HEK293T (cell line): ENCODE data around the gene TMTC2.

Experiments
- BHLHE40 ChIP-seq: fragments of 450-650 bp; IDR thresholded peaks from 2 replicates; pipeline ENCODE4 v1.6.1; 2016; ENCODE audit warnings: mild to moderate bottlenecking, moderate library complexity, borderline replicate concordance
- ELF4 ChIP-seq: fragments of 450-650 bp; IDR thresholded peaks from 2 replicates; pipeline ENCODE4 v1.6.1; 2017; ENCODE audit warnings: antibody characterized with exemption
- FOXM1 ChIP-seq: fragments of 450-650 bp; IDR thresholded peaks from 2 replicates; pipeline ENCODE4 v1.6.1; 2017; ENCODE audit warnings: mild to moderate bottlenecking, borderline replicate concordance
- HDGF ChIP-seq: fragments of 450-650 bp; IDR thresholded peaks from 2 replicates; pipeline ENCODE4 v1.6.1; 2017; ENCODE audit warnings: antibody characterized with exemption, borderline replicate concordance
- L3MBTL2 ChIP-seq: fragments of 450-650 bp; conservative IDR thresholded peaks from 2 replicates; pipeline ENCODE4 v1.6.1; 2016; ENCODE audit warnings: mild to moderate bottlenecking
- SP1 ChIP-seq: fragments of 450-650 bp; IDR thresholded peaks from 2 replicates; pipeline ENCODE4 v1.6.1; 2017
- SUZ12 ChIP-seq: fragments of 450-650 bp; IDR thresholded peaks from 2 replicates; pipeline ENCODE4 v1.6.1; 2016; ENCODE audit warnings: mild to moderate bottlenecking
- TARDBP ChIP-seq: fragments of 450-650 bp; IDR thresholded peaks from 2 replicates; pipeline ENCODE4 v1.6.1; 2016

DNA sequence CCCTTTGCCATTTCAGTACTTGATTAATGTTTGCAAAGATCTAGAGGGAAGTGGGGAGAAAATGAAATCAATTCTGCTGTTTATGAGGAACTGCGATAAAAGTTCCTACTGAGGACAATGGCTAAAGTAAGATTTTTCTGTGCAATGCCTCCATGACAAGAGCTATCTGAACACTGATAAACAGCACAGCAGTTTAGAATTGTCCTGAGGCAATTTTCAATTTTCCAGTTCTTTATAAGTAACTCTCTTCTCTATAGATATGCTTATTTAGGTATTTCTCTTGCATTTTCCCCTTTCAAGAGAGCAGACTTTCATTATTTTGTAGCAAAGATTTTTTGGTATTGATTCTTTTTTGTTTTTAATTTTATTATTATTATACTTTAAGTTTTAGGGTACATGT lies 34.6 kb upstream of the TMTC2 start:
- no peak for TF ChIP-seq SUZ12
- no peak for TF ChIP-seq L3MBTL2
- TF ChIP-seq FOXM1: no peak
- TF ChIP-seq HDGF: no peak
- no peak for TF ChIP-seq ELF4
- TF ChIP-seq BHLHE40: no peak
- TF ChIP-seq SP1: no peak
- no peak for TF ChIP-seq TARDBP
